HG03442 (cell line): ENCODE measurements around the gene IGDCC3.

Experiments
- ATAC-seq: cut with Tn5 transposase; IDR thresholded peaks from one replicate; pipeline ENCODE4 v1.9.1; 2021; ENCODE audit warnings: mild to moderate bottlenecking, moderate library complexity; ENCODE audit not compliant: unreplicated experiment

IGDCC3 gene

GRCh38 chr15:65389226-65389625 is 11.4 kb upstream of the IGDCC3 start:
- no peak for ATAC-seq

GRCh38 chr15:65388306-65389080 is 10.7 kb upstream of the IGDCC3 start:
- no peak for ATAC-seq

- ATAC-seq: no peak
Measured at GRCh38 chr15:65386886-65387285, 9.1 kb upstream of the IGDCC3 start.

- ATAC-seq: no peak
Measured at GRCh38 chr15:65386376-65386775, 8.6 kb upstream of the IGDCC3 start.

- ATAC-seq: no peak
Measured at GRCh38 chr15:65385870-65386258, 8.1 kb upstream of the IGDCC3 start.

GRCh38 chr15:65384895-65385869 is 7.4 kb upstream of the IGDCC3 start:
- no peak for ATAC-seq

- ATAC-seq: no peak
Measured at GRCh38 chr15:65384505-65384894, 6.7 kb upstream of the IGDCC3 start.

- ATAC-seq: no peak
Measured at GRCh38 chr15:65383991-65384390, 6.2 kb upstream of the IGDCC3 start.

- no peak for ATAC-seq
Measured at GRCh38 chr15:65383456-65383855, 5.7 kb upstream of the IGDCC3 start.

- ATAC-seq: no peak
Measured at GRCh38 chr15:65382921-65383320, 5.1 kb upstream of the IGDCC3 start.

GRCh38 chr15:65382146-65382491 is 4.3 kb upstream of the IGDCC3 start:
- ATAC-seq: no peak

GRCh38 chr15:65381445-65382145 is 3.8 kb upstream of the IGDCC3 start:
- ATAC-seq: no peak

GRCh38 chr15:65379986-65380385 is 2.2 kb upstream of the IGDCC3 start:
- ATAC-seq: no peak

- ATAC-seq: no peak
Measured at GRCh38 chr15:65377105-65377975, 462 bp downstream of the IGDCC3 start.

GRCh38 chr15:65376767-65377104 is 1.1 kb downstream of the IGDCC3 start:
- no peak for ATAC-seq

- ATAC-seq: no peak
Measured at GRCh38 chr15:65375871-65376607, 1.8 kb downstream of the IGDCC3 start.

GRCh38 chr15:65374821-65375401 is 2.9 kb downstream of the IGDCC3 start:
- no peak for ATAC-seq

- no peak for ATAC-seq
Measured at GRCh38 chr15:65374334-65374733, 3.5 kb downstream of the IGDCC3 start.

- ATAC-seq: no peak
Measured at GRCh38 chr15:65373163-65373651, 4.6 kb downstream of the IGDCC3 start.

- no peak for ATAC-seq
Measured at GRCh38 chr15:65372787-65373067, 5.1 kb downstream of the IGDCC3 start.
